ENCODE measurements around the gene ETV7.
A peak's percentile ranks its signal among the peaks of the same experiment; 100 is the strongest.
"Not testable (repeated sequence)": the region's sequence is repeated elsewhere in the genome, so short reads cannot be mapped to it uniquely, and the experiment has no call there.

ETV7 gene

DNA sequence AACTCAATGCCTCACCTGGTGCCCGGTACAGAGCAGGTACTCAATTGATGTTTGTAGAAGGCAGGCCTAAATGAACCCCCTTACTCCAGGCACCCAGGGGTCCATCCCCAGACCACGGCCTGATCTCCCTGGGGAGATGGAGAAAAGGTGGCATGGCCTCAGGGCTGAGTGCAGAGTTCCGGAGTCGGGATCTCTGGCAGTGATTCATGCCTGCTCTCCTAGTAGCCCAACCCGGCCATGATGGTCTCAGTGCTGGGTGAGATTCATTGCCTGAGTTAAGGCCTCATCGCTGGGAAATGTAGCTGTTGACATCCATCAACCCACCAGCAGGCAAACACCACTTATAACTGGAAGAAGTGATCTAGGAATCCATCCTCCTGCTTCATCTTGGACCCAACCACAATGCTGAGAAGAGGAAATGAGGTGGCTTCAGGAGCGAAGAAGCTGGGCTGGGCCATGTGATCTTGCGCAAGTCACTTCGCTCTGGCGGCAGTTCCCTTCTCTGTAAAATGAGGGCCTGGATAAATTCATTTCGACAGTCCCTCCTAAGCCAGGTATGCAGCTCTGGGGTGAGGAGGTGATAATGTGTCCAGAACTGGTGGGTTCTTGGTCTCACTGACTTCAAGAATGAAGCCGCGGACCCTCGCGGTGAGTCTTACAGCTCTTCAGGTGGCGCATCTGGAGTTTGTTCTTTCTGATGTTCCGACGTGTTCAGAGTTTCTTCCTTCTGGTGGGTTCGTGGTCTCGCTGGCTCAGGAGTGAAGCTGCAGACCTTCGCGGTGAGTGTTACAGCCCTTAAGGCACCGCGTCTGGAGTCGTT is 24.7 kb downstream of the ETV7 start:
- DNase-seq: no peak

DNA sequence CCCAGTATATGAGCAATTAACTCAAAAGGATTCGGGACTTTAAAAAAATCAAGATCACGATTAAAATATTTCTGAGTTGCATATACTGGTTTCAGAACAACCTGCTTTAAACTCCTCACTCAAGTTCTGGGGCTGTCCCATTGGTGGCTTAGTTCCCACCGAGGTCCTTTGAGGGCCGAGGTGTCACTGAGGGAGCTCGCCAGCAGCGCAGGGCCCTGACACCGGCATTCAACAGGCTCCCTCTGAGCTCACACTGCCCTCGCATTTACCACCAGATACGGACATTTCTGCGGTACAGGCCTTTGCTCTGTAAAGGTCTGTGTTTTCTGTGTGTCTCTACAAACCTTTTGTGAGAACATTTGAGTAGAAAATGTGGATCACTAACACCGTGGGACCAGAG is 26.4 kb downstream of the ETV7 start:
- DNase-seq: no peak

DNA sequence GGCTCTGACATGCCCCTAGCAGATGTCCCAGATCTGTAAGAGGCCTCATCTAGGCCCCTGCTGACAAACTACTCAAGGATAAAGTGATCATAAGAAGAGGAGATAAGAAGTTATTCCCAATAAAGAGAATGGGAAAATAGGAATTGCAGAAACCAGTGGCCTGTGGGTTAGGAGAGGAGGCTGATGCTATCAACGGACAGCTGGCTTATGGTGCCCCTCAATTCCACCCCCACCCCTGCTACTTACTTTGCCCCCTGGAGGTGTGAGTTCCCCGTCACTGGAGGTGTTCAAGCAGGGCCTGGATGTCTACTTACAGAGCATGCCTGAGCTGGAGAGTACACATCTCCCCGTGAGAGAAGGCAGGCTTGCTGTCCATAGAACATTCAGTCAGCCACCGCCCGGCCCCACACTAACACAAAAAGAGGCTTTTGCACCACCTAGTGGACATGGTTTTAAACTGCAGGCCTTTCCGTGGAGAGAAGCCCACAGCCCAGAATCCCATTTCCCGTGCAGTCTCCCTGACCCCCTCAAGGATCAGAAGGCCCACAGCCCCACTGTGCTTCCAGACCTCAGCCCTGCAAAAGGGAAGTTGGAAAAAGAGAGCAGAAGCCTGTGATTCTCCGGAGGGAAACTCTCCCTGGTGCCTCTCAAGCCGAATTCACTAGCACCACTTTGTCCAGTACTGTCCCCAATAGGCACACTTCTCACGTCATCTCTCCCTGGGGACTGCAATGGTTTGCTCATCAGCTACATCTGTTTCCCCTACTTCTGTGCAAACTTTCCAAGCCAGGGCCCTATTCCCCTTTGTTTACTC is 27.0 kb downstream of the ETV7 start:
- DNase-seq: peak; percentile 61

DNA sequence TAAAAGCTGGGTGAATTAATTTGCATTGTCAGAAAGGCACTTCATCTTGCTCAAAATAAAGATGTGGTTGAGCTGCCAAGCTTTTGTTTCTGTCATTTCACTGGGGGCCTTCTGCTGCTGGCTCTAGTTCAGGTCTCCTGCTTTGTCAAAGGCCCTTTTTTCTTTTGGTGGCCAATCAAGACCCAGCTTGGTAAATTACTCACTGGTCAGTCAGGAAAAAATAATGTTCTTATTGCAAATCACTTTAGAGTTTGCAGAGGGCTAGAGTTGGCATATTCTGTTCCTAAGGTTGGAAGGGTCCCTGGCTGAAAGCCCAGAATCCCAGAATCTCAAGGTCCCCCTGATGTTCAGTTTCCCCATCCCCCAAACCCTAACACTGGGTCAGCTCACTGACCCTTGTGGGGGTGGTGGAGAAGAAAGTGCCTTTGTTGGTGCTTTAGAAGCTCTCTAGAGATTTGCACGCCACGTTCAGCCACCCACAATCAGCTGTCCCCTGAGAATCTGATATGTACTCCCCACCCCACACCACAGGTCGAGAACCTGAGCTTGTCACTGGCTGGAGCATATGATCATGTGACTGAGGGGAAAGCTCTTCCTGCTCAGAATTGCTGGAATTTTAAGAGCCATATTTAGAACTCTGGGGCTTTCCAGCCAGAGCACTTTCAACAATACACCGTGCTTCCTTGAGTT is 29.1 kb downstream of the ETV7 start:
- DNase-seq: no peak

DNA sequence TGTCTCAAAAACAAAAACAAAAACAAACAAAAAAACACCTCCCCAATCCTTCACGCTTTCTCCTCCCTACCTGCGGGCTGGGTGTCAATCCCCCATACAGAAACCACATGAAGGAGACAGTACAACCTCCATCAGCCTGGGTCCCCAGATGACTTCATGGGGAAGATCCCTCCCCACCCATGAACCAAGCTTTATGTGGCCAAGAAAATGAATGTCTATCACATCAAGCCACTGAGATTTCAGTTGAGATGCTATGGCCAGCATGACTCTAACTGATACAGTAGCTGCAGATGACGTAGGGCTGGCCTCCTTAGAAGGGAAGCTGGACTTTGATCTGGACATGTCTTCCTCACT is 29.6 kb downstream of the ETV7 start:
- DNase-seq: no peak

DNA sequence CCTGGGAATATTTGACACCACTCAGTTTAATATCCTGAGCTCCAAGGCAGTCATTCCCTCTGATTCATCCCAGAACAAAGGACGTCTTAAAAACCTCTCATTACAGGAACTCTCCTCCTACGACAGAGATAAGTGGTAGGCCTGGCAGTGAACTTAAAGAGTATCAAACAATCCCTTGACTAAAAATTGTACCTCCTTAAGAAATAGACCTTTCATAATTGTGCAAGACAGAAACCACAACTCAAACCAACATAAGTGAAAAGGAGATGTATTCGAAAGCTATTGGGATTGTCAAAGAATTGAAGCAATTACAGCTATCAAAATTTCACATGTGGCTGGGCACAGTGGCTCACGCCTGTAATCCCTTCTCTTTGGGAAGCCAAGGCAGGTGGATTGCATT is 31.6 kb downstream of the ETV7 start:
- DNase-seq: no peak

DNA sequence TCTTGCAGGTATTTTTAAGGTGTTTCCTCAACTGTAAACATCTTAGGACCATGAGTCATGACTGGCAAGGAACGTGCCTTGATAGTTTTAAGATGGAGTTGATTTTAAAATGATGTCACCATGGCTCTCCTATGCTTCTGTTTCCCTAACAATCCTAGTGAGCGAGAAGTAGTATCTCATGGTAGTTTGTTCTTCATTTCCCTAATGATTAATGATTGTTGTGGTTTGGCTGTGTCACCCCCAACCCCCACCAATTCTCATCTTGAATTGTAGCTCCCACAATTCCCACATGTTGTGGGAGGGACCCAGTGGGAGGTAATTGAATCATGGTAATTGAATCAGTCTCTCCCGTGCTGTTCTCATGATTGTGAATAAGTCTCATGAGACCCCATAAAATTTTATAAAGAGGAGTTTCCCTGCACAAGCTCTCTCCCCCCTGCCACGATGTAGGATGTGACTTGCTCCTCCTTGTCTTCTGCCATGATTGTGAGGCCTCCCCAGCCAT is 34.0 kb downstream of the ETV7 start:
- no peak for DNase-seq

DNA sequence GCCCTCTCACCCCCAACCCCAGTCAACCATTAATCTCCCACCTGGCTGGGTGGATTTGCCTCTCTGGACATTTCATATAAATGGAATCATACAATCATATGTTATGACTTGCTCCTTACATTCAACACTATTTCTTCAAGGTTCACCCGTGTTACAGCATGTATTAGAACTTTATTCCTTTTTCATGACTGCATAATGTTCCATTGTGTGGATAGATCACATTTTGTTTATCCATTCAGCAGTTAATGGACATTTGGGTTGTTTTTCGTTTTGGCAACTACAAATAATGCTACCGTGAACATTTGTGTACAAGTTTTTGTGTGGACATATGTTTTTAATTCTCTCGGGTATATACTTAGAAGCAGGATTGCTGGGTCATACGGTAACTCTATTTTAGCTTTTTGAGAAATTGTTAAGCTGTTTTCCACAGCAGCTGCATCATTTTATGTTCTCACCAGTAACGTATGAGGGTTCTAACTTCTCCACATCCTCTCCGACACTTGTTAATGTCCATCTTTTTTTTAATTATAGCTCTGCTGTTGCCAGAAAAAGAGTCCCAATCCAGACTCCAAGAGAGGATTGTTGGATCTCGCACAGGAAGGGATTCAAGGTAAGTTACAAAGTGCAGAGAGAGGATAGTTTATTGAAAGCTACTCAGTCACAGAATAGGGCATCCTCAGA is 34.9 kb downstream of the ETV7 start:
- no peak for DNase-seq

DNA sequence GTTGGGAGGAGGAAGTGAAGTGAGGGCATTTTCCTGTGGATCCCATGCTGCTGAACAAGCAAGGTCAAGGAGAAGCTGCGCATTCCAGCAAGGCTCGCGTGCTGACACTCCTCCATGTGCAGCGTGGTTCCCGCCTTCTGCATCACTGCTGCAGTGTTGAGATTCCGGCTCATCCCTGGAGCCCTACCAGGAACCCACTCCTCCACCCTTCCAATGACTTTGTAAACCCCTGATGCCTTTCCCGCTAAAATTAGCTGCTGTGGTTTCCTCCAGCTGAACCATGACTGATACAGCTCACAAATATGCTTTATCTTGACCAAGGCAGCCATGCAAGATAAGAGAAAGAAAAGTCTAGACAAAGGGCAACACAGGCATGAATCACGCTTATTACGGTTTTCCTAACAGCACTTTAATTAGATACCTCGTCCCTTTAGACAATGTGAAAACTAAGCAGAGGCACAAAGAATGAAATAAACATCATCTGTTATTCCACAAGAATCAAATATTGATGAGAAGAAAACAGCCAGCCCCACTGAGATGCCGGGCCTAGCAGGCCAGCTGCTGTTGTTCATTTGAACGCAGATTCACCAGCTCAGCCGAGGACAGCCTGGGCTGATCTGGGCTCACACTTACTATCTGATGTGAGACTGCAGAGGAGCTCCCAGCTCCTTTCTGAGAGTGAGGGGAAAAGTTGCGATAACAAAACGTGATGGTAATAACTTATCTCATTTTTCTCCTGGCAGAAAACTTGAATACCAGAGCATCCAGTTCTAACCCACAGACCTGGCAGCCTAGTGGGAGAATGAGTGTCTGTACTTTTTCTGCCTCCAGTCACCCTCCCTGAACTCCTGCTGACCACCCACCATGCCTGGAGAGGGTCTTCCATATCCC is 36.5 kb downstream of the ETV7 start:
- DNase-seq: no peak

DNA sequence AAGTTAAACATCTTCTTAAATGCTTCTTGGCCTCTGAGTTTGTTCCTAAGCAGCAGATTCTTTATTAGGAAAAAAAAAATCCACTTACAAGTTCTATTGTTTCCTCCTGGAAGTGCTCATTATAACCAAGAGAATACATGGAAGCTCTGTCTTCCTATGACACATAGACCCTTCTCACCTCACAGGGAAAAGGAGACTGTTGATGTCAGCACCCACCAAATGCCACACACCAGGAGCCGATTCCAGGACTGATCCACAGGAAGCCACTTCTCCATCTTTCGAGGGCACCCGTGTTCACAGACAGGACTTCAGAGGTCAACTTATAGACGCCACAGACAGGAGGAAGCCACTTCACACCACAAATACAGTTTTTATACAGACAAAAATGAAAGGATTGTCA is 37.4 kb downstream of the ETV7 start:
- DNase-seq: no peak

DNA sequence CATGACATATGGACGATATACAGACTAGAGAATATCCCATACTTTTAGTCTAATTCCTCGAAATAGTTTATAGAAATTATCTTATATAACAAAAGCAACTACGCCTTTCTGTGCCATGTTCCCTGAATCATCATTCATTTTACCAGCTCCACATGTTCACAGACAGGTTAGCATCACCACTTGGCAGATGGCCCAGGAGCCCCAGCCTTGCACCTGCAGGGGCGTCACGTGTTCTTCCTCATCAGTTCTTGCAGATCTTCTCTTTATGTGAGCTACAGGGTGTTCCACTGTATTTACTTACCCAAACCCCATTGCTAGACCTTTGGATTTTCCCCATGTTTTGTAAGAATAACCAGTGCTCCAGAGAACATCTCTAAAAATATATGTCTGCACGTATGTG is 38.2 kb downstream of the ETV7 start:
- no peak for DNase-seq

DNA sequence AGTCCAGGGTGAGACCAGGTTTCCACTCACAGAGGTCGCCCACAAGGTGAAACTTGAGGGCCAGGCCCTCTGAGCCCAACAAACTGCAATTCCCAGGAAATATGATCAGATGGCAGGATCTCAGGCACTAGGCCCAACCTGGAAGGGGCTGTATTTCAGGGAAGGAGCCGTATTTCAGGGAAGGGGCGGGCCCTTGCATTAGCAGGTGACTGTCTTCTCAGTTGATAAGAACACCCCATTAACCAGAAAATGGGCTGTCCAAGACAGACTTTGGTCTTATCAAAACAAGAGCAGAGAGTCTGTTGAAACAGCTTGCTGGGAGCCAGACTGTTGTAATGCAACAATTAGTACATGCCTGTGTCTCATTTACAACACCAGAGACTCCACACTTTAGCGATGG is 39.8 kb downstream of the ETV7 start:
- DNase-seq: no peak

DNA sequence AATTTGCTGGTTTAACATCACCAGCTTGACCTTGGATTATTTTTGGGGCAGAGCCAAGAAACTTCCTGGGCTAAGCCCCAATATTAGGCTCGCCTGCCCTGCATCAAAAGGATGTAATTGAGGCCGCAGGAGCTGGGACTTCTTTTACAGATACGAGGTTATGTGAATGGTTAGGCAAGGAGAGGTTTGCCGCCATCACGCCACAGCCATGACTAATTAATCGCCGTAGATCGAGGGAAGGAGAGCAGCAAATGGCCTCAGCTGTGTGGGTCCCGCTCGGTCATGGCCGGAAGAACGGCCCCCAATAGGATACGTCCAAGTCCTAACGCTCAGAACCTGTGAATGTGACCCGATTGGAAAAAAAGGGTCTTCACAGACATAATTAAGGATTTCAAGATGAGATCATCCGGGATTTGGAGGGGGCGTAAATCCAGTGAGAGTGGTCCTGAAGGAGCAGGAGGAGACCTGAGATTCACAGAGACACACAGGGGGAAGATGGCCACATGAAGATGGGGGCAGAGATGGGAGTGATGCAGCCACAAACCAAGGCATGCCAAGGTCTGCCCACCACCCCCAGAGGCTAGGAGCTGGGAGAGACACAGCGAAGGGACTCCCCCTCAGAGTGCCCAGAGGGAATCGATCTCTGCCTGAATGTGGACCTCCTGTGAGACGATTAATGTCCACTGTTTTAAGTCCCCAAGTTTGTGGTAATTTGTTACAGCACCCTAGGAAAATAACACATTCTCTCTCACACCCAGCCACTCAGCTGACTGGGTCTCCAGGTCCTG is 40.8 kb downstream of the ETV7 start:
- DNase-seq: no peak

DNA sequence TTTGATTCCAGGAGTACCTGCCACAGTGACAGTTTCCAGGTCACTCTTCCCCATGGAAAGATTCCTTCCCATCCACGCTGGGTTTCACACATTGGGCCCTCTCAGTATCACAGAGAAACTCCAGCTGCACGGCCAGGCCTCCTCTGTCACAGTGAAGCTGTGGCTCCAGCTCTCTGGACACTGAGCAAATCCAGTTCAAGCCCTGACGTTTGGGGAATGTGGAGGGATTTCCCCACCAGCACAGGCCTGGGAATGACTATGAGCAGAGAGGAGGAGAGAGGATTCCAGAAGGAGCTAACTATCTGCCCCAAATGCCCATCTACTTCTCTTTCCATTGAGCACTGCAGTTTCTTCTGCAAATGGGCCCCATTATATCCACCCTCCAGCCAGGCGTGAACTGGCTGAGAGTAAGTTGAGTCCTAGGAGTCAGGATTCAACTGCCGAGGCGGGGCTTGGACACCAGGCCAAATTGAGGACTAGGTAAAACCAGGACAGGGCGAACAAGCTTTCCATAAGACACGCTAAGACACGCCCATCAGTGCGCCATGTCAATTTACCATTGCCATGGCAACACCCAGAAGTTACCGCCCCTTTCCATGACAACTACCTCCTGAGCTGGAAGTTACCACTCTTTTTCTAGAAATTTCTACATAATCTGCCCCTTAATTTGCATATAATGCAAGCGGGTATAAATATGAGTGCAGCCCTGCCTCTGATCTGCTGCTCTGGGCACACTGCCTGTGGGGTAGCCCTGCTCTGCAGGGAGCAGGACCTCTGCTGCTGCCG is 41.6 kb downstream of the ETV7 start:
- no peak for DNase-seq

DNA sequence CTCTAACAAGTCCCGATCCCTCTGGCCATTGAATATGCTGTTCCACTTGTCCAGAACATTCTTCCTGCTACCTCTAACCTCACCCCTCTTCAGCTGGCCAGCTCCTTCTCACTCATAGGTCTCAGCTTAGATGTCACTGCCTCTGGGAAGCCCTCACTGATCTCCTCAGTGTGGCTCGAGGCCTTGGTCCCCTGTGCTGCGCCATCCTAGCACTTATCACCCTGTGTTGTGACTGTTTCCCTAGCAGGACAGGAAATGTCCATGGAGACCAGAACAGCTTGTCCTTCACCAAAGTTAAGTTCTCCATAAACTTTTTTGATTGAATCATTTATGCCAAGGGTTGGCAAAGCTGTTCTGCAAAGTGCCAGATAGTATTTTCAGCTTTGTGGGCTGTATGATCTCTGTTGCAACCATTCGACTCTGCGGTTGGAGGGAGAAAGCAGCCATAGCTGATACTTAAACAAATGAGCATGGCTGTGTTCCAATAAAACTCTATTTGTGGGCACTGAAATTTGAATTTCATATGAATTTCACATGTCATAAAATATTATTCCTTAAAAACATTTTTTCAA is 44.3 kb downstream of the ETV7 start:
- DNase-seq: no peak

DNA sequence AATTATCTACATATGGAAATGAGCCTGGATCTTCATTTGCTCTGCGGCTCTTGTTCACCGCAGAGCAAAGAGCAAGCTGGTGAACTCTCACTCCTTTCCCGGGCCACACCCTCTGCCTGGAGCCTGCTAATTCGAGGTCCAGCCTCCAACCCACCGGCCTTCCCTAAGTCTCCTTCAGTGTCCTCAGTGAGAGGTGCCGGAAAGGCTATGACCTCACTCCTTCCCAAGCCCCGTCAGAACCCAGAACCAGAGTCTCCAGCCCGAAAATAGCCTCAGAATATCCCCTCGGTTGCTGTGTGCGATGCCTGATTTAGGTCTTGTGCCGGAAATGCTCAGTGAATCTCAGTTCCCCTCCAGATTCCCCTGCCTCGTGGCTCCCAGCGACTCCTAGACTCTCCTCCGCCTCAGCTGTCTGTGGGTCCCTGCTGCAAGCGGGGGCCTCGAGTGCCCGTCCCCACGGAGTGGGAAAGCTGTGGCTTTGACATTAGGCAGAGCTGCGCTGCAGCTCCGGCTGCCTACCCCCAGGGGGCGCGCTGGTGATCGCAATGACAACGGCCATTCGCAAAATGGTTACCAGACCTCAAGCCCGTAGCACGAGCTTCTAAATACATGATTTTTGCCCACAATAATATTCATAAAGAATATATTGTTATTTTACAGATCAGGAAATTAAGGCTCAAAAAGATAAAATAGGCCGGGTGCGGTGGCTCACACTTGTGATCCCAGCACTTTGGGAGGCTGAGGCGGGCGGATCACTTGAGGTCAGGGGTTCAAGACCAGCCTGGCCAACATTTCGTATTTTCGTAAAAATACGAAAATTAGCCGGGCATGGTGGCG is 46.6 kb downstream of the ETV7 start:
- DNase-seq: peak; percentile 17

DNA sequence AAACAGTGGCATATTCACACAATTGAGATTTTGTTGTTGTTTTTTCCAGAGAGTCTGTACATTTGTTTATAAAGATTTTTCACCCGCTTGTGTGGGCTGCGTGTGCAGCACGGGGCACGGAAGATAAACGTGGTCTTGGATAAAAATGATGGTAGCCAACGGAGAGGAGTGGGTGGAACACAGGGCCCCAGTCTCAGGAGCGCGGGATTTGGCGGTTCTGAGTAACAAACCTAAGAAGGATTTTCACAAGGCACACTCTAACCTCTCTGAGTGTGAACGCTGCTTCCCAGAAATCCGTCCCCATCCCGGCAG is 47.2 kb downstream of the ETV7 start:
- DNase-seq: no peak

DNA sequence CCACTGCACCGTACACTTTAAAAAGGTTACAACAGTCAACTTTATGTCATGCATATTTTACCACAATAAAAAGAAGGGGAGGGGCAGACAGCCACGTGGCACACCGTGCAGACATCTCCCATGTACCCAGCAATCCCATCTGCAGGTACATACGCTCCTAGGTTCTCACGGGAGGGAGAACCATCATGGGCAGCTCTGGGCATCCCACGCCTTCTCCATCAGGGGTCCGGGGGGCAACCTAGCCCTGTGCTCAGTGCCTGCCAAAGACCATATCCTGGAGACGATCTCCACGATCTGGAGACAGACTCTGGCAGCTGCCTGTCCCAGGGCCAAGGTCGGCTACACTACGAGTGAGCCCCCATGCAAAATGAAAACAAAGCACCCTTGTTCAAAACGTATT is 48.3 kb downstream of the ETV7 start:
- no peak for DNase-seq

DNA sequence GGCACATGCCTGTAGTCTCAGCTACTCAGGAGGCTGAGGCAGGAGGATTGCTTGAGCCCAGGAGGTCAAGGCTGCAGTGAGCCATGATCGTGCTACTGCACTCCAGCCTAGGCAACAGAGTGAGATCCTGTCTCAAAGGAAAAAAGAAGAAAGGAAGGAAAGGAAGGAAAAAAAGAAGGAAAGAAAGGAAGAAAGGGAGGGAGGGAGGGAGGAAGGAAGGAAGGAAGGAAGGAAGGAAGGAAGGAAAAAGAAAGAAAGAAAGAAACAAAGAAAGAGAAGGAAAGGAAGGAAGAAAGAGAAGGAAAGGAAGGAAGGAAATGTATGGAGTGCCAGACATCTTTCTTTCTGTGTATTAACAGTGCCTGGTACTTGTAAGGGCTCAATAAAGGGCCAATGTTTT is 49.2 kb downstream of the ETV7 start:
- not testable (repeated sequence) for DNase-seq
